GM13976 (cell line): ENCODE results near the gene ACKR3.
A peak's percentile ranks its signal among the peaks of the same experiment; 100 is the strongest.

ENCODE experiments used
- DNase-seq: peaks from one replicate; pipeline ENCODE4 v3.0.0; 2012; ENCODE audit warnings: low spot score
- CTCF ChIP-seq: IDR thresholded peaks from 2 replicates; pipeline ENCODE4 v1.5.1; 2012; ENCODE audit warnings: borderline replicate concordance, mild to moderate bottlenecking; ENCODE audit not compliant: insufficient read depth; ENCODE audit errors: extremely low read depth, missing control alignments, control extremely low read depth
- in situ Hi-C: fragments of 300-500 bp; cut with MboI; formaldehyde crosslinking; loops from one replicate; pipeline ENCODE4 v1.12.0; 2022; ENCODE audit warnings: low sequenced_read_pairs, mixed read lengths, inconsistent platforms; ENCODE audit not compliant: unreplicated experiment

The ACKR3 gene

GRCh38 chr2:236546561-236547002 lies 23.0 kb upstream of the ACKR3 start:
- TF ChIP-seq CTCF: no peak
- no peak for DNase-seq
- in situ Hi-C loops: no loop called here

- in situ Hi-C loops: no loop called here
- TF ChIP-seq CTCF: no peak
- no peak for DNase-seq
Measured at GRCh38 chr2:236547725-236548124, 21.9 kb upstream of the ACKR3 start.

- no peak for TF ChIP-seq CTCF
- in situ Hi-C loops: no loop called here
- no peak for DNase-seq
Measured at GRCh38 chr2:236548179-236548921, 21.3 kb upstream of the ACKR3 start.

- no peak for TF ChIP-seq CTCF
- DNase-seq: no peak
- in situ Hi-C loops: no loop called here
Measured at GRCh38 chr2:236549165-236549564, 20.5 kb upstream of the ACKR3 start.

- no peak for DNase-seq
- TF ChIP-seq CTCF: no peak
- in situ Hi-C loops: no loop called here
Measured at GRCh38 chr2:236550290-236550689, 19.3 kb upstream of the ACKR3 start.

- TF ChIP-seq CTCF: no peak
- DNase-seq: peak; percentile 73
- in situ Hi-C loops: no loop called here
Measured at GRCh38 chr2:236550701-236551465, 18.7 kb upstream of the ACKR3 start.
